ENCODE results near the gene PDGFRB.

Gene PDGFRB

DNA sequence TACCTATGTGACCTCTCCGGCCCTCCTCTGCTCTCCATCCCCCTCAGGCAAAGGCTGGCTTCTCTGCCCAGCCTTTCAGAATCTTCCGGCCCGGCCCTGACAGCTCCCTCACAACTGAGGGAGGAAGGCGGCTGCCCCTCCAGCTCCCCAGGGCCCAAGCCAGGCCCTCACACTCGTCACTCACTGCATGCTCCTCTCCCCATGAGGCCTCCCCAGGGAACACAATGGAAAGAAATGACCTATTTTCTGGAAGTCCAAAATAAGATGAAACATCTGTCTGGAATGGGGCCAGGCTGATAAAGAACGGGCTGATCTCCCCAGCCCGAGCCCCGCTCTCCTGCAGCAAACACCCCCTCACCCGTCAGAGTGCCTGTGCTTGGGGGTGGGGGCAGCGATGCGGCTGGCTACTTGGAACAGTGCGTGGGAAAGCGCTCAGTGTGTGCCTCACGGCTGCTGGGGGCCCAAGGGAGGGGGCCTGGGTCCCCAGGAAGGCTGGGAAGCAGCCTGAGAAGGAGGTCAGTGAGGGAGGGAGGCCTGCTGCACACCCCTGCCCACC is 11.3 kb downstream of the PDGFRB start:
- DNase-seq (ENCODE audit: low read depth) = peak; percentile 90

DNA sequence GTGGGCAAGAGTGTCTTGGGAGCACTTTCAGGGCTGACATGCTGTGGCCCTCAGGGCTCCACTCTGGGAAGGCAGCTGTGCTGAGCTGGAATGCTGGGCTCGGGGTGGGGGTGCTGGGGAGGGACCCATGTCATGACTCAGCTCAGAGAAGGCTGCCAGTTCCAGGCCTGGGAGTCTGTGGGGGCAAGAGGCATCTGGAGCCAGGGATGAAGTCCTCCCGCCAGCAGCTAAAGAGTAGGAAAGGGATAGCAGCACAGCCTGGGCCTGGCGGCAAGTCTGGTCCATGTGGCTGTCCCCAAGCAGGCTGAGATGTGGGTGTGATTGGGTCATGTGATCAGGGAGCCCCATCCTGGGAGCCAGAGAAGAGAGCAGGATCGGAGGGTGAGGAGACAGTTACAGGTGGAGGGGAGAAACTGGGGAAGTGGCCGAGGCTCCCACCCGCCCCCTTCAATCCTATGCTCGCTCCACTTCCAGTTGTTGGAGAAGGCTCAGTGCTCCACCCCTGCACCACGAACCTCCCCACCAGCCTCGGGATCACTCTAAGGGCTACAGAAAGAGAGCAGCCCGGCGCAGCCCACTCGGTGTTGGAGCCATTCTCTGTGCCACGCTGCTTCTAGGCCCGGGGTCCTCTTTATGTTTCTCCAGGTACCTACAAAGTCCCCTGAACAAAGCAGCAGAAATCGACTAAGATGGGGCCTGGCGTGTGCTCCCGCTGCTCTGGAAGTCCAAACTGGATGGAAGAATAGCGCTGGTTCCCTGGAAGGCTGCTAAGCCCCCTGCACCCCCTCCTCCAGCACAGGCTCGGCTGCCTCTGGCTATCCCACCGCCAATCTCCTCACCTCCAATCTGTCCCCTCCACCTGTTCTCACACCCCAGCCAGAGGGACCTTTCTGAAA is 12.0 kb downstream of the PDGFRB start:
- DNase-seq (ENCODE audit: low read depth) = peak; percentile 95

DNA sequence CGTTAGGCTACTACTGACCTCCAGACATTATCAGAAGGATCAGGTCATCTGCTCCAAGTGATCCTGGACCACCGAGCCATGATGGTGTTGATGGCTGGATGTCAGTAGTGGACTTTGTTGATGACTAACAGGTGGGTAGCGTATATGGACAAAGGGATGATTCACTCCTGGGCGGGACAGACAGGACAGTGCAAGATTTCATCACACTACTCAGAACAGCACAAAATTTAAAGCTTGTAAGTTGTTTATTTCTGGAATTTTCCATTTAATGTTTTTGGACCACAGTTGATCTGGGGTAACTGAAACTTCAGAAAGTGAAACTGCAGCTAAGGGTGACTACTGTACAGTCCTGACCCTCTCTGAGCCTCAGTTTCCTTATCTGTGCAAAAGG is 12.7 kb downstream of the PDGFRB start:
- DNase-seq (ENCODE audit: low read depth) = peak; percentile 97

GRCh38 chr5:150142185-150142958 is 13.3 kb downstream of the PDGFRB start:
- DNase-seq (ENCODE audit: low read depth) = no peak

DNA sequence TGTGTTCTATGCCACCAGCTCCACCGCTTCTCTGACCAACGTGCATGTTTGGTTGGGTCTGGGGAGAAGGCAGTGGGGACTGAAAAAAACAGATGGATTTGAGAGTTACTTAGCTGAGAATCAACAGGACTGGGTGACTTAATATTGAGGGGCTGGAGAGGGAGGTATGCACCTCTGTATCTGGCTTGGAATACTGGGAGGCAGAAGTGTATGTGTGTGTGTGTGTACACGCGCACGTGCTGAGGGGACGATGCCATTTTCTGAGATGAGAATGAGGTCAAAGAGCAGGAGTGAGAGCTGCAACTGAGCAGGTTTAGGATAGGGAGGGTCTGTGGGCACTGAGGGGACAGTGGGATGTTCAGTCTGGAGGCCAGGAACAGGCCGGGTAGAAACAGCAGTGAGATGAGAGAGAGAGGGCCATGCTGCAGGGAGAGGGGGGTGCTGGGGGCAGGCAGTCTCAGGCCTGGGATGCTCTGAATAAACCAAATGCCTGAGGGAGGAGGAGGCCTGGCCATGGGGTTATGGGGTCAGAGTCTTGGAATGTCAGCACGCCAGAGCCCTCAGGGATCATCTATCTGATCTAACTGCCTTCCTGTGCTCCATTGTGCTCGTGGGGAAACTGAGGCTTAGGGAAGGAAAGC is 14.0 kb downstream of the PDGFRB start:
- DNase-seq (ENCODE audit: low read depth) = peak; percentile 91

DNA sequence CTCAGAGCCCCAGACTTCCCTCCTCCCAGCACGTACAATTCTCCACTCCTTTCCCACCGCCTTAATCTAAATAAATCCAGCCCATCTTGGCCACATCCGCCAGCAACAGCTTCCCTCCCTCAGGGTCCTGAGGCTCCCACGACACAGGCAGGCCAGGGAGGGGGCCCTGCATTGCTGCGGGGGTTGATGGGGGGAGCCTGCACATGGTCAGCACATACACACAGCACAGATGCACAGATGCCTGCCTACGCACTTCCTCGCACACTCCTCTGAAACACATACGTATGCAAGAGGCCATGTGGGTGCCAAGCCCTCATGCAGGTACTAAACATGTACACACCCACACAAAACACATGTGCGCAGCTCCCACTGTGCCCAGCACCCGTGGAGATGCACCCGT is 14.8 kb downstream of the PDGFRB start:
- peak; percentile 87 for DNase-seq (ENCODE audit: low read depth)

DNA sequence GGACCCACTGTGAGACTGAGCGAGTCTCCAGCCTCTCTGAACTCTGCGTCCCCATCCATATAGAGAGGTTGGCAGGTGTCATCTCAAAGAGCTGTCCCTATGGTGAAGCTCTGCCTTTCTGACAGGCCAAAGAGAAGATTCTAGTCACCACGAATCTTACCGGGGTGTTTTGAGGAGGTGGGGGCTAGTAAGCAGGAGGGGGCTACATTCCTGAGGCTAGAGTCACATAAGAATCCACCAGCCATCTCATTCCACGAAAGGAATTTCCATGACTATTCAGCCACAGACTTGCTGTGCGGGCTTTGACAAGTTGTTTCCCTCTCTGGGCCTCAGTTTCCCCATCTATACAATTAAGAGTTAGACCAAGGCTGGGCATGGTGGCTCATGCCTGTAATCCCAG is 16.3 kb downstream of the PDGFRB start:
- peak; percentile 78 for DNase-seq (ENCODE audit: low read depth)

- DNase-seq (ENCODE audit: low read depth) = peak; percentile 76
These were observed 16.9 kb downstream of the PDGFRB start for GRCh38 chr5:150138551-150139265.

DNA sequence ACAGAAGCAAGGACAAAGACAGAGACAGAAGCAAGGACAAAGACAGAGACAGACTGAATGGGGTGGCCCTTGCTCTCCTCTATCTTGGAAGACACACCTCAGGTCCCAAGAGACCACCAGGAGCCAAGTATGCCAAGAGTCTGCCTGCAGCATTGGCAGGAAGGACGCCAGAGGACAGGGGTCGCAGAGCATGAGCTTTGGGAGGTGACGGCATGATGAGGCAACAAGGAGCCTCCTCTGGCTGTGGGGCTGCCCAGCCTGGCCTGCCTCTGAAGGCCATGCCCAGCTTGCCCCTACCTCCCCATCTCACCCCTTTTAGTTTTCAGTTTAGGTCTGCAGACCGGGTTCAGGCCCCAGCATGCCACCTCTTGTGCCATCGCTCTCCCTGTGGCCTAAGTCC is 17.6 kb downstream of the PDGFRB start:
- DNase-seq (ENCODE audit: low read depth) = peak; percentile 31

DNA sequence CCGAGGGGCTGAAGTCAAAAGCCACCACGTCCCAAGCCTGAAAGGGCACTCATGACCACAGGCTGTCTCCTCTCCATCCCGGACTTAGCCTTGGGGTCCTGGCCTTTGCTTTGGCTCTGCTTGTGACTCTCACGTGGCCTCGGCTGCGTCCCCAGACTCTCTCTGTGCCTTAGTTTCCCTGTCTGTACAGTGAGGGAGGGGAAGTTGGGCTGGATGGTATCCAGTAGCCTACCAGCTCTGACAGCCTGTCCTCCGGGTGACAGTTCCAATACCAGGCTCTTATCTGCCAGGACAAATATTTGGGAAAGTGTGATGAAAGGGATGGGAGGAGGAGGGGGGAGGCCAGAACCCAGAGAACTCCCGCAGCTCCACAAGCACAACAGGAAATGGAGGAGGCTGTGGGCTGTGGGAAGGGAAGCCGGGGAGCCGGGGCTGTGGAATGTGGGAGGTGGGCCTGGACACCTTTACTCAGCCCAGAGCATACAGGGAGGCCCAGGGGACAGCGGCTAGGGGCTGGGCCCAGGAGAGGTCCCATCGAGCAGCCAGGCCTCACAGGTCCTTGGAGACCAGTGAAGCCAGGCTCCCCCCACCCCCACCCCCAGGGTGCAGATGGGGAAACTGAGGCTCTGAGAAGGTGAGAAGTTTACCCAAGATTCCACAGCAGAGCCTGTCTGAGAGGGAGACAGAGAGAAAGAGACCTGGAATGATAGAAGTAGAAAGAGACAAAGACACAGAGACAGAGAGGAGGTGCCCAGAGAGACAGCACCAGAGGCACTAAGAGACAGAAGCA is 18.3 kb downstream of the PDGFRB start:
- DNase-seq (ENCODE audit: low read depth) = peak; percentile 77

- no peak for DNase-seq (ENCODE audit: low read depth)
These were observed 19.1 kb downstream of the PDGFRB start for GRCh38 chr5:150136305-150137167.

DNA sequence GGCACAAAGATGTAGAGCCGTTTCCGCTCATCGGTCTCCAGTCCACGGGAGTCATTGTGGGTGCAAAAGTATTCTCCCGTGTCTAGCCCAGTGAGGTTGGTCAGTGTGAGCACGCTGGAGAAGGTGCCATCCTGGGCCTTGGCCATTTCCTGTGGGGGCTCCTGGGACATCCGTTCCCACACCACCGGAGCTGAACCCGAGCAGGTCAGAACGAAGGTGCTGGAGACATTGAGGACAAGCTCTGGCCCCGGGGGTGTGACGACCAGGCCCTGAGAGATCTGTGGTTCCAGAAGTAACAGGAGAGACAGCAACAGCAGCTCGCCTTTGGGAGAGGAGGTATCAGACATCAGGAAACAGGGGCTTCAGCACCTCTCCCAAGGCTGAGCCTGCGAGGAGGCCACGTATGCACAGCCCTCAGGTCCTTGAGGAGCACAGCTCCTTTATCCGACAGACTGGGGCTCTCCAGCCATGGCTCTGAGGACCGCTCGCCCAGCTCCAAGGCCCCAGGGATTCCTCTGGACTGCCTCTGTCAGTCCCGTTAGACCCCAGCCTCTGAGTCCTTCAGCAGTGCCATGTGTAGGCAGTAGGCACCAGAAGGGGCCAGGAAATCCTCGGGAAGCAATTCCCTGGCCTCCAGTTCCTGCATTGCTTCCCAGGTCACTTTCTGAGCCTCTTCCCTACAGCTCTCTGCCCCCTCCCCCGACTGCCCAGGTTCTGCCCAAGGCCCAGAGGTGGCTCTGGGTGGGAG is 19.9 kb downstream of the PDGFRB start:
- no peak for DNase-seq (ENCODE audit: low read depth)

GRCh38 chr5:150134198-150134588 is 21.5 kb downstream of the PDGFRB start:
- DNase-seq (ENCODE audit: low read depth) = no peak

- no peak for DNase-seq (ENCODE audit: low read depth)
These were observed 22.0 kb downstream of the PDGFRB start for GRCh38 chr5:150133581-150134197.

DNA sequence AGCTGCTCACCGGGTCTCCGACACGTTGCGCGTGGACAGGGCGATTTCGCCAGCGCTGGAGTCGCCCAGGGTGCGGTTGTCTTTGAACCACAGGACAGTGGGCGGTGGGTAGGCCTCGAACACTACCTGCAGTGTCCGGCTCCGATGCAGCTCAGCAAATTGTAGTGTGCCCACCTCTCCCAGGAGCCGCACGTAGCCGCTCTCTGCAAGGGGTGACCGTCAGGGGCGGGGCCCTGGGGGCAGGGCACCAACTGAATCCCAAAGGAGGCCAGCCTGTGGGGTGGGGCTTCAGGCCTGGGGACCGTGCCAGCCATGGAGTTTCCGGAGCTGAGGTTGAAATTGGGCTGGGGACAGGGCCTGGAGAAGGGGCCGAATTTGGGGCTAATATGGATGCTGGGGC is 22.9 kb downstream of the PDGFRB start:
- DNase-seq (ENCODE audit: low read depth) = no peak

- no peak for DNase-seq (ENCODE audit: low read depth)
These were observed 23.5 kb downstream of the PDGFRB start for GRCh38 chr5:150131978-150132694.

- DNase-seq (ENCODE audit: low read depth) = peak; percentile 64
These were observed 24.2 kb downstream of the PDGFRB start for GRCh38 chr5:150131461-150131860.

DNA sequence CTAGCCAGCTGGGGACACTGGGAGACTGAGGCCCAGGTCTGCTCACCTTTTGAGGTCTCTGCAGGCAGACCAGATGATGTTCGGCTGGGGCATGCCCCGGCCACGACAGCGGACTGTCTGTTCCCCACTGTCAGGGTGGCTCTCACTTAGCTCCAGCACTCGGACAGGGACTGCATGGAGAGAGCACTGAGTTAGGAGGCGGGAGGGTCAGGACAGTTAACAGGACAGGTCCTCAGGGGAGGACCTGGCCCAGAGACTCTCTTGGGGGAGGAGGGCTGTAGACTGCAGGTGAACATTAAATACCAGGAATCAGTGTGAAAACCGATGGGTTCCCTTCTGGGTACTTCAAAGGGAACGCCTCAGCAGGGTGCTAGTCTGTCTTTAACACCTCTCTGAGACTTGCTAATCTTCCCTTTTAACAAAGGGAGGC is 25.1 kb downstream of the PDGFRB start:
- no peak for DNase-seq (ENCODE audit: low read depth)

All from amniotic epithelial cell (primary cell).